ENCODE measurements around the gene TUFT1. TPM values are rescaled to one million over a fixed set of nuclear protein-coding genes. Genes with fewer than 3 reads are reported as not detected.

Gene TUFT1, protein sequence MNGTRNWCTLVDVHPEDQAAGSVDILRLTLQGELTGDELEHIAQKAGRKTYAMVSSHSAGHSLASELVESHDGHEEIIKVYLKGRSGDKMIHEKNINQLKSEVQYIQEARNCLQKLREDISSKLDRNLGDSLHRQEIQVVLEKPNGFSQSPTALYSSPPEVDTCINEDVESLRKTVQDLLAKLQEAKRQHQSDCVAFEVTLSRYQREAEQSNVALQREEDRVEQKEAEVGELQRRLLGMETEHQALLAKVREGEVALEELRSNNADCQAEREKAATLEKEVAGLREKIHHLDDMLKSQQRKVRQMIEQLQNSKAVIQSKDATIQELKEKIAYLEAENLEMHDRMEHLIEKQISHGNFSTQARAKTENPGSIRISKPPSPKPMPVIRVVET
- 4.1 and 4.5 TPM in 2 replicates for total RNA-seq (2014; rRNA removed; shearing (Covaris generic))

GRCh38 chr1:151540021-151540981, at the start of gene TUFT1:
Gene TUFT1, plus strand, starts transcription at chr1:151540309. Its CDS starts 58 bp downstream, at chr1:151540367.
- peak; percentile 82 for DNase-seq (ENCODE audit: low spot score)

GRCh38 chr1:151491641-151492040, 48.5 kb upstream of the TUFT1 start:
- DNase-seq (ENCODE audit: low spot score), result no peak

GRCh38 chr1:151492120-151492519, 48.0 kb upstream of the TUFT1 start:
- no peak for DNase-seq (ENCODE audit: low spot score)

- DNase-seq (ENCODE audit: low spot score), result no peak
Observed at GRCh38 chr1:151493042-151493441, 47.1 kb upstream of the TUFT1 start.

GRCh38 chr1:151494741-151495281, 45.3 kb upstream of the TUFT1 start:
- DNase-seq (ENCODE audit: low spot score), result peak; percentile 49

- DNase-seq (ENCODE audit: low spot score), result no peak
Observed at GRCh38 chr1:151495316-151495715, 44.8 kb upstream of the TUFT1 start.

DNA sequence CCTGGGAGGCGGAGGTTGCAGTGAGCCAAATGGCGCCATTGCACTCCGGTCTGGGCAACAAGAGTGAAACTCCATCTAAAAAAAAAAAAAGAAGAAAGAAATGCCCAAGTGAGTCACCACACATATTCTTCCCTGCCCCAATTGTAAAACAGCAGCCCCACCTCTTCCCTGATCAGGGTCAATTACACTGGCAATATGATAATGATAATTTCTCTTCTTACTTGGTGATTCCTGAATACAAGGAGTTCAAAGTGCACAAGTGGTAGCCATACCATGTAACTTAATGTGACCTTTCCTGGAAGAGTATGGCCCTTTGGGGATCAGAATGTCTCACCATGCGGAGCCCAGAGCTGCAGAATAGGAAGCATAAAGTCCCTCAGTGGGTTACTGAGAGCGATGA, 40.7 kb upstream of the TUFT1 start:
- DNase-seq (ENCODE audit: low spot score), result no peak

- no peak for DNase-seq (ENCODE audit: low spot score)
Observed at GRCh38 chr1:151499930-151500329, 40.2 kb upstream of the TUFT1 start.

DNA sequence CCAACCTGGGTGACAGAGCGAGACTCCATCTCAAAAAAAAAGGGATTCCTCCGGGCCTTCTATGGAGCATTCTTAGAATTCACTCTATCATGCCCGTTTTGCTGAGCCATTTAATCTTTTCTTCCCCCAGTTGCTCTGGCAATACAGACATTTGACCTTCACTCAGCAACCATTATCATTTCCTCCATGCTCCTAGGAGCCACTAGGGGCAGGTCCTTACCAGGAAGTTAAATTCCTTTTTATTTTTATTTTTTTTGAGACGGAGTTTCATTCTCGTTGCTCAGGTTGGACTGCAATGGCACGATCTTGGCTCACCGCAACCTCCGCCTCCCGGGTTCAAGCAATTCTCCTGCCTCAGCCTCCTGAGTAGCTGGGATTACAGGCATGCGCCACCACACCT, 38.6 kb upstream of the TUFT1 start:
- DNase-seq (ENCODE audit: low spot score), result no peak

GRCh38 chr1:151502035-151502700, 37.9 kb upstream of the TUFT1 start:
- no peak for DNase-seq (ENCODE audit: low spot score)

DNA sequence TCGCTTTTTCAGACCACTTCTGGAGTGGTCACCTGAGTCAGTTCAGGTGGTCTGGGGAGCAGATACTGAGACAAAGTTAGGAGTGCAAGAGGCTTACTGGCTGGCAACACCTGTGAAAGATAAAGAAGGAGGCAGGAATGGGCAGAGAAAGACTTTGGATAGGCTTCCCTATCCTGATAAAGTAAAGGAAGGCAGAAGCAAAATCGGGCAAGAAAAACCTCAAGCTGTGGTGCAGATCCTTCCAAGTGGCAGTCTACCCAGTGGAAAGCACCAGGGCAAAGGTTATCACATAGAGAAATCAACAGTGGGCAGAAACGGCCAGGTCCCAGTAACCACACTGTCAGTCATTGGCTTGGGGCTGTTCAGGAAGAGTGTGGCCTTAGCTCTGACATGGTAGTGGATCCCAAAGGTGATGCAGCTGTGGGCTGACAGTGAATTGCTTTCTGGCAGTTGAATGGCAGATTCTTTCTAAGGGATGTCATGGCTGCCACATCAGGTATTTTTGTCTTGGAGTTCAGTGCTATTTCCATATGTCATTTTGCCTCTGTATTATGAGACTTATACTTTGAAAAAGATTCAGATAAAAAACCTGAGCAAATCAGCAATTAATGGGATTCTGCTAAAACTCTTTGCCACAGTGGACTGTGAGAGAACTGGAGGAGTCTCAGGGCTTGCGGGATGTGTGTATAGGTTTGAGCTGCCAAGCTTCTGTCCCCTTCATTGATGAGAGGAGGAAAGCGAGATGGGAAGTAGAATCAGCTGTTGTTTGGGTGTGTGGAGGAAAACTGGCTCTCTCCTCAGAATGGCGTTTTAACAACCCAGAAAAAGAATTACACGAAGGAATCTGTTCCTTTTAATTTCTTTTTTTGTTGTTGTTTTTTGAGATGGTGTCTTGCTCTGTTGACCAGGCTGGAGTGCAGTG, 37.0 kb upstream of the TUFT1 start:
- no peak for DNase-seq (ENCODE audit: low spot score)

DNA sequence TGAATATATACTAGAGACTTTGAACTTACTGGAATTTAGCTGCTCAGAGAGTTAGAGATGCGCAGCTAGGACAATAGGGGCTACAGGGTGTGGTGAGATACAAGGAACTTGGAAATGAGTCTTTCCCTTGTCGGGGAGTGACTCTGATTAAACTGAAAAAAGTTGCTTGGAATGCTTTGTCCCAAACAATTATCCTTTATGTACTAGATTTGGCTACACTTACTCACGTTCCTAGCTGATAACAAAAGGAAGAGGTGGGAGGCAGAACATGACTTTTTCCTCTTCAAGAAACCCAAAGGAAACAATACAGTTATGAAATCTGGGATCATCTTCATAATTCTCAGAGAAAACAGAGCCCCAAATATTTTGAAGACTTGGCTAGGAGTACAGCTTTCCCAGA, 35.9 kb upstream of the TUFT1 start:
- no peak for DNase-seq (ENCODE audit: low spot score)

- DNase-seq (ENCODE audit: low spot score), result no peak
Observed at GRCh38 chr1:151504759-151505158, 35.4 kb upstream of the TUFT1 start.

- no peak for DNase-seq (ENCODE audit: low spot score)
Observed at GRCh38 chr1:151508833-151509232, 31.3 kb upstream of the TUFT1 start.

DNA sequence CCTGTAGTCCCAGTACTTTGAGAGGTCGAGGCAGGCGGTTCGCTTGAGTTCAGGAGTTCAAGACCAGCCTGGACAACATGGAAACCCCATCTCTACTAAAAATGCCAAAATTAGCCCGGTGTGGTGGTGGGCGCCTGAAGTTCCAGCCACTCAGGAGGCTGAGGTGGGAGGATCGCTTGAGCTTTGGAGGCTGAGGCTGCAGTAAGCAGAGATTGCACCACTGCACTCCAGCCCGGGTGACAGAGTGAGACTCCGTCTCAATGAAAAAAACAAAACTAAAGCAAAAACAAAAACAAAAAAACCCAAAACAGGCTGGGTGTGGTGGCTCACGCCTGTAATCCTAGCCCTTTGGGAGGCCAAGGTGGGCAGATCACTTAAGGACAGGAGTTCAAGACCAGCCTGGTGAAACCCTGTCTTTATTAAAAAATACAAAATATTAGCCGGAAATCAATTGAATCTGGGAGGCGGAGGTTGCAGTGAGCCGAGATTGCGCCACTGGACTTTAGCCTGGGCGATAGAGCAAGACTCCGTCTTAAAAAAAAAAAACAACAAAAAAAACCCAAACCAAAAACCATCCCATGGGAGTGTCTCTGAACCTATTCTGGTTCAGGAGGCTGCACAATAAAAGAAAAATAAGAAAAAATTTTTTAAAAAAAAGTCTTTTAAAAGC, 30.6 kb upstream of the TUFT1 start:
- no peak for DNase-seq (ENCODE audit: low spot score)

GRCh38 chr1:151510020-151510405, 30.1 kb upstream of the TUFT1 start:
- DNase-seq (ENCODE audit: low spot score), result no peak

DNA sequence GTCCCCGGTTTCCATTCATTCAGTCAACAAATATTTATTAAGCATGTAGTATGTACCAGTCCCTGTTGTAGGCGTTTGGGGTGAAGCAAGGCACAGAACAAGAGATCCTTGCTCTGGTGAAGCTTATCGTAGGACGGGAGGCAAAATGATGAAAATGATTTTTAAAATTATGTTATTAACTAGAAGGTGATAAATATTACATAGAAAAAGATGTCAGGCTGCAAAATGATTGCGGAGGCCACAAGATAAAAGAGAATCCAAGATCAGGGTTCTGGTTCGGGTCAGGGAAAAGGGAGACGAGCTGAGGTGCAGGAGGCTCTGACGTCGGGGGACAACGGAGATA, 29.5 kb upstream of the TUFT1 start:
- DNase-seq (ENCODE audit: low spot score), result no peak

- peak; percentile 76 for DNase-seq (ENCODE audit: low spot score)
Observed at GRCh38 chr1:151510957-151511635, 29.0 kb upstream of the TUFT1 start, which contains the start of gene CGN. Gene CGN, plus strand, starts transcription at chr1:151511387. Its CDS starts 7,133 bp downstream, at chr1:151518520.

- DNase-seq (ENCODE audit: low spot score), result peak; percentile 35
Observed at GRCh38 chr1:151511636-151512215, 28.4 kb upstream of the TUFT1 start.
